H1 (cell line): Measurements from ENCODE around the gene LTBP1.

Source experiments
- CREB1 ChIP-seq: IDR thresholded peaks from 2 replicates; pipeline ENCODE4 v1.6.1; 2012; ENCODE audit warnings: inconsistent platforms
- EP300 ChIP-seq, 2 experiments: IDR thresholded peaks; 1 replicate in 1 of 2; 2 replicates in 1 of 2; pipeline ENCODE4 v1.6.1; 2011 to 2012; ENCODE audit warnings: low read depth in 2 of 2, low read length in 2 of 2, mild to moderate bottlenecking in 2 of 2, borderline replicate concordance in 1 of 2, inconsistent platforms in 1 of 2, moderate library complexity in 1 of 2
- JUN ChIP-seq: IDR thresholded peaks from 2 replicates; pipeline ENCODE4 v1.6.1; 2011; ENCODE audit warnings: low read depth, mild to moderate bottlenecking, improper control_type of control experiment, low read length
- MAX ChIP-seq: IDR thresholded peaks from 2 replicates; pipeline ENCODE4 v1.6.1; 2012; ENCODE audit warnings: inconsistent platforms
- POLR2A ChIP-seq, 2 experiments: IDR thresholded peaks; 1 replicate in 1 of 2; 2 replicates in 1 of 2; pipeline ENCODE4 v1.6.1; 2011; ENCODE audit warnings: low read depth in 2 of 2, low read length in 2 of 2, mild to moderate bottlenecking in 2 of 2; ENCODE audit errors: control extremely low read depth in 1 of 2
- RAD21 ChIP-seq, 2 experiments: IDR thresholded peaks in 1 of 2; conservative IDR thresholded peaks in 1 of 2; 2 replicates each; pipeline ENCODE4 v1.6.1; 2011; ENCODE audit warnings: low read depth in 2 of 2, low read length in 2 of 2, improper control_type of control experiment in 1 of 2, inconsistent platforms in 1 of 2, mild to moderate bottlenecking in 1 of 2, moderate library complexity in 1 of 2
- RXRA ChIP-seq: IDR thresholded peaks from 2 replicates; pipeline ENCODE4 v1.6.1; 2011; ENCODE audit warnings: low read depth, mild to moderate bottlenecking, low read length, moderate library complexity; ENCODE audit not compliant: insufficient read depth
- SRF ChIP-seq: IDR thresholded peaks from 2 replicates; pipeline ENCODE4 v1.6.1; 2011; ENCODE audit warnings: mild to moderate bottlenecking, low read depth, low read length, moderate library complexity
- SUZ12 ChIP-seq: fragments of 200-600 bp; sonication (generic); IDR thresholded peaks from 2 replicates; pipeline ENCODE4 v1.6.1; 2012; ENCODE audit warnings: mild to moderate bottlenecking, inconsistent platforms, low read length, moderate library complexity, mixed read lengths
- TAF1 ChIP-seq: IDR thresholded peaks from 2 replicates; pipeline ENCODE4 v1.6.1; 2011; ENCODE audit warnings: mild to moderate bottlenecking, low read depth, low read length
- TBP ChIP-seq: IDR thresholded peaks from 2 replicates; pipeline ENCODE4 v1.6.1; 2011; ENCODE audit warnings: low read depth, low read length, improper control_type of control experiment
- TEAD4 ChIP-seq: IDR thresholded peaks from 2 replicates; pipeline ENCODE4 v1.6.1; 2012; ENCODE audit warnings: low read depth, low read length, inconsistent platforms, mixed read lengths
- TF ChIP-seq, protein P1 (sequence below), 3 experiments: IDR thresholded peaks; 1 replicate in 2 of 3; 2 replicates in 1 of 3; pipeline versions ENCODE4 v1.5.1 to v1.6.1; 2011; ENCODE audit warnings: low read length in 3 of 3, mild to moderate bottlenecking in 3 of 3, inconsistent platforms in 2 of 3, low read depth in 1 of 3, moderate library complexity in 1 of 3; ENCODE audit not compliant: insufficient read depth in 1 of 3; ENCODE audit errors: control extremely low read depth in 1 of 3

- TF ChIP-seq, protein P1, sequence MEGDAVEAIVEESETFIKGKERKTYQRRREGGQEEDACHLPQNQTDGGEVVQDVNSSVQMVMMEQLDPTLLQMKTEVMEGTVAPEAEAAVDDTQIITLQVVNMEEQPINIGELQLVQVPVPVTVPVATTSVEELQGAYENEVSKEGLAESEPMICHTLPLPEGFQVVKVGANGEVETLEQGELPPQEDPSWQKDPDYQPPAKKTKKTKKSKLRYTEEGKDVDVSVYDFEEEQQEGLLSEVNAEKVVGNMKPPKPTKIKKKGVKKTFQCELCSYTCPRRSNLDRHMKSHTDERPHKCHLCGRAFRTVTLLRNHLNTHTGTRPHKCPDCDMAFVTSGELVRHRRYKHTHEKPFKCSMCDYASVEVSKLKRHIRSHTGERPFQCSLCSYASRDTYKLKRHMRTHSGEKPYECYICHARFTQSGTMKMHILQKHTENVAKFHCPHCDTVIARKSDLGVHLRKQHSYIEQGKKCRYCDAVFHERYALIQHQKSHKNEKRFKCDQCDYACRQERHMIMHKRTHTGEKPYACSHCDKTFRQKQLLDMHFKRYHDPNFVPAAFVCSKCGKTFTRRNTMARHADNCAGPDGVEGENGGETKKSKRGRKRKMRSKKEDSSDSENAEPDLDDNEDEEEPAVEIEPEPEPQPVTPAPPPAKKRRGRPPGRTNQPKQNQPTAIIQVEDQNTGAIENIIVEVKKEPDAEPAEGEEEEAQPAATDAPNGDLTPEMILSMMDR (IDR thresholded peaks at IDR 0.05; ENCODE audit: control extremely low read depth in 1 of 3, insufficient read depth in 1 of 3, low read depth in 1 of 3, low read length in 3 of 3), result no peak
- TF ChIP-seq TEAD4, result no peak
- TF ChIP-seq TAF1, result no peak
- no peak for TF ChIP-seq POLR2A (IDR thresholded peaks at IDR 0.05; ENCODE audit: control extremely low read depth in 1 of 2, low read depth in 2 of 2, low read length in 2 of 2)
- no peak for TF ChIP-seq CREB1
- no peak for TF ChIP-seq SUZ12
- no peak for TF ChIP-seq RXRA
- TF ChIP-seq TBP, result no peak
- TF ChIP-seq EP300 (IDR thresholded peaks at IDR 0.05; ENCODE audit: borderline replicate concordance in 1 of 2, low read depth in 2 of 2, low read length in 2 of 2), result no peak
- TF ChIP-seq MAX, result no peak
- TF ChIP-seq JUN, result no peak
- TF ChIP-seq RAD21 (IDR thresholded peaks at IDR 0.05 in 1 of 2, conservative IDR thresholded peaks at IDR 0.05 in 1 of 2; ENCODE audit: low read depth in 2 of 2, low read length in 2 of 2), result no peak
- no peak for TF ChIP-seq SRF
Observed at GRCh38 chr2:33430077-33430476, 483.3 kb downstream of the LTBP1 start.
